GM06990 (cell line): ENCODE results near the gene NGEF.

Source experiments
- DNase-seq: peaks from one replicate; pipeline ENCODE4 v3.0.0-alpha.2; 2011; ENCODE audit not compliant: insufficient read length; ENCODE audit errors: extremely low read depth
- H3K27me3 ChIP-seq: replicated peaks from 2 replicates; pipeline ENCODE4 v1.6.0; 2011; ENCODE audit warnings: low read length; ENCODE audit not compliant: control insufficient read depth, insufficient read depth
- H3K36me3 ChIP-seq: 2 replicates; pipeline ENCODE4 v1.5.1; 2011; ENCODE audit warnings: low read length; ENCODE audit not compliant: control insufficient read depth, insufficient read depth
- H3K4me3 ChIP-seq: replicated peaks from 2 replicates; pipeline ENCODE4 v1.5.1; 2011; ENCODE audit warnings: low read depth, mild to moderate bottlenecking, control low read depth, low read length
- TF ChIP-seq, protein P1 (sequence below): IDR thresholded peaks from 2 replicates; pipeline ENCODE4 v1.5.1; 2011; ENCODE audit warnings: low read length, control low read depth, mild to moderate bottlenecking, inconsistent platforms; ENCODE audit not compliant: insufficient read depth, poor library complexity, severe bottlenecking

The NGEF gene

DNA sequence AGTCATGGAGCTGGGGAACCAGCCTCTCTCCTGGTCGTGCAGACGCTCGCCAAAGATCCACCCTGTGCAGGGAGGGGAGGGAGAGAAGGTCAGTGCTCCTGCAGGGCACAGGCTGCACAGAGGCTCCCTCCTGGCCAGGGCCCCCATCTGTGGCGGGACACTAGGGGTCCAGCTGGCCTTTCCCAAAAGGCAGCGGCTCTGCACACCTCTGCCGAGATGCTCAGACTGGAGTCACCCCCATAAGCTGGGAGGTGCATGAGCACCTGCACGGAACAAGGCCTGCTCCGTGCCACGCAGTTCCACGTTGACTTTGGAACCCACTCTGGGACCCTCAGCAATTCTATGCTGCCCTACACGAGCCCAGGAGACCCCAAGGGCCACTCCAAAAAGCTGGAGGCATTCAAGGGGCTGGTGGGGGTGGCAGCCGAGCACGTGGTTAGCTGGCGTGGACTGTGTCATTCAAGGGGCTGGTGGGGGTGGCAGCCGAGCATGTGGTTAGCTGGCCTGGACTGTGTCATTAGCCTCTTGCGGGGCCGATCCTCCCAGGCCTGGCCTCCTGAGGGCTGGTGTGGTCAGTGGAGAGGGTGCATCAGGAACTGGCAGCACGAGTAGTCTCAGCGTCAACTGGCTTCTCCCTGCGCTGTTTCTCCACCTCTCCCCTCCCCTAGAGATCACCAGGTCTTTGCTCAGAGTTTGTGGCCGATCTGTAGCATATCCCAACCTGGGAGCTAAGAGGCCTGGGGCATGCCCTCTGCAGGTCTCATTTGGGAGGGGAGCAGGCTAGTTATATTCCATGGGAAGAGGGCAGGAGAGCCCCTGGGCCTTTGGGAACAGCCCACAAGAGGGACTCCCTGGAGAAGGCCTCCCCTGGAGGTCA, 133.2 kb downstream of the NGEF start:
- H3K36me3 ChIP-seq = no peaks in the 10 kb centered on the region
- DNase-seq = no peak
- TF ChIP-seq, protein P1, sequence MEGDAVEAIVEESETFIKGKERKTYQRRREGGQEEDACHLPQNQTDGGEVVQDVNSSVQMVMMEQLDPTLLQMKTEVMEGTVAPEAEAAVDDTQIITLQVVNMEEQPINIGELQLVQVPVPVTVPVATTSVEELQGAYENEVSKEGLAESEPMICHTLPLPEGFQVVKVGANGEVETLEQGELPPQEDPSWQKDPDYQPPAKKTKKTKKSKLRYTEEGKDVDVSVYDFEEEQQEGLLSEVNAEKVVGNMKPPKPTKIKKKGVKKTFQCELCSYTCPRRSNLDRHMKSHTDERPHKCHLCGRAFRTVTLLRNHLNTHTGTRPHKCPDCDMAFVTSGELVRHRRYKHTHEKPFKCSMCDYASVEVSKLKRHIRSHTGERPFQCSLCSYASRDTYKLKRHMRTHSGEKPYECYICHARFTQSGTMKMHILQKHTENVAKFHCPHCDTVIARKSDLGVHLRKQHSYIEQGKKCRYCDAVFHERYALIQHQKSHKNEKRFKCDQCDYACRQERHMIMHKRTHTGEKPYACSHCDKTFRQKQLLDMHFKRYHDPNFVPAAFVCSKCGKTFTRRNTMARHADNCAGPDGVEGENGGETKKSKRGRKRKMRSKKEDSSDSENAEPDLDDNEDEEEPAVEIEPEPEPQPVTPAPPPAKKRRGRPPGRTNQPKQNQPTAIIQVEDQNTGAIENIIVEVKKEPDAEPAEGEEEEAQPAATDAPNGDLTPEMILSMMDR = no peak
- H3K4me3 ChIP-seq = no peak overlapping the region
- no peaks in the 10 kb centered on the region; the same call in 1 of the 2 replicates for H3K27me3 ChIP-seq

DNA sequence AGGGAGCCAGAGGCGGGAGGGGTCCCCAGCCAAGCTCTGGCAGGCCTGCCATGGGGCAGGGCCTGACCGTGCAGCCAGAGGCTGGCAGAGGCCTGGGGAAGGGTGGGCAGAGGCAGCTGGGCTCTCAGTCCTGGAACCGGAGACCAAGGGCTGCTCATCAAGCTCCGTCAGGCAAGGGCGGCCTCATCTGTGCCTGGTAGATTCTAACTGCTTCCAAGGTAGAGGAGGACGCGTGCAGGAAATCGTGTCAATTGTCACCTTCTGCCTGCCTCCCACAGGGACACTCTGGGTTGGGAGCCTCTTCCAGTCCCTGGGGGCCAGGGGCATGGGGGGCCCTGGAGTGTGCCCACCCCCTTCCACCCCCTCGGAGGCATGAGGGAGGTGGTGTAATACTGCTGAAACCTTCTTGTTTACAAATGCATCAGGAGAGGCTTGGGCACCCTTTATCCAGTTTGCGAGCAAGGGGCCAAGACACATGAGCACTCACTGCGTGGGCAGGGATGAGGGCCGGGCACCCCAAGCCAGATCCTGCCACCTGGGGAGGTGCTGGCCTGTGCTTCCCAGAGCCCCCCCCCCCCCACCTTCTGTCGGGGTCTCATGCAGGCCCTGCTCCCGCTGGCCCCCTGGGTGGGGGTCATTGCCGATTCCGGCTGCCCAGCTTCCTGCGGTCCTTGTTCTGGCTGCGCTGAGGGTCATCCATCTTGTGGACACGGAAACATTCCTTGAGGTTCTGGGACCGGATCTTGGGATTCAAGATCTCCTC, 134.0 kb downstream of the NGEF start:
- Histone ChIP-seq H3K36me3 (no peaks in the 10 kb centered on the region), H3K4me3 (no peak overlapping the region), H3K27me3 (no peaks in the 10 kb centered on the region; the same call in 1 of the 2 replicates)
- TF ChIP-seq, protein P1 = no peak
- no peak for DNase-seq

DNA sequence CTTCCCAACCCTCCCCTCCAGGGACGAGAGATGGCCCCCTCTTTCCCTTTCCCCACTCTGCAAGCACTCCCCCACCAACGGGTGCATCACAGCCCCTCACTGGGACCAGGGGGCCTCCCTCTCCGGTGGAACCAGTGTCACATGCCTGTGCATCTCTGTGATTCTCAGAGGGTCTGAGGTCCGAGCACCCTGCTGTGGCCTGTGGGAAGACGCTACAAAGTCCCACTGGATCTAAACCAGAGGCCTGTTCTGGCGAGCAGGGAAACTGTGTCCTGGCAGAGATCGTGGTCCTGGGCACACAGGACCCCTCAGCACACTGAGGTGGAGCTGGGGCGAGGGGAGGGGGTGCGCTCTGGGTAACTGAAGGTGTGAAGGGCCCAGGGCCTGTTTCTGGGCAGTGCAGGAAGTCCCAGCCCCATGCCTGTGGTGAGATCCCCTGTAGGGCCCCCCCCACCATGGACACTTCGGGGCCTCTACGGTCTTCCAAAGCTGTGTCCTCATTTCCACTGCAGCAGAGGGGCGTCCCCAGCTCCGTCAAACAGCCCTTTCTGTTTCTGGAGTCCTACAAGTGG, 135.0 kb downstream of the NGEF start:
- no peak overlapping the region for H3K4me3 ChIP-seq
- no peak for DNase-seq
- no peaks in the 10 kb centered on the region for H3K27me3 ChIP-seq
- TF ChIP-seq, protein P1 = no peak
- H3K36me3 ChIP-seq = no peaks in the 10 kb centered on the region

DNA sequence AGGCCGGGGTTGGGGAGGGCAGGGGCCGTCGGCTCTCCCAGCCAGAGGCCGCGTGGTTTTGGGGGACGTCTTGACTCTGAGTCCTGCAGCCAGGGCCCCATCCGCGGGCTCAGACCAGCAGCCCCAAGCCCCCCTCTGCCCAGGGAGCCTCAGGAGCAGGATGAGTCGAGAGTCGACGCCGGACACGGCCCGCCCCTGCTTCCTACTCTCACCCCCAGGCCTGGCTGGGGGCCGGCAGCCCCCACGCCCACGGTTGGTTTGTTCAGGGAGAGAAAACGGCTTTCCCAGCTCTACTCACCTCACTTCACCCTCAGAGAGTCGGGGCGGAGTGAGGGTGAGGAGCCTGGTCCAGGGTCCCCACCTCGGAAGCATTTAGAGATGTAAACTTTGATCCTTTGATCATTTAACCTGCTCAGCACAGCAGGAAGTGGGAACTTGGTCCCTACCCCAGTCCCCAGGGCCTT, 136.0 kb downstream of the NGEF start:
- H3K4me3 ChIP-seq = peak overlapping the region; percentile 63; the same call in 1 of the 2 replicates
- TF ChIP-seq, protein P1 = no peak
- no peaks in the 10 kb centered on the region for H3K27me3 ChIP-seq
- no peaks in the 10 kb centered on the region for H3K36me3 ChIP-seq
- no peak for DNase-seq

DNA sequence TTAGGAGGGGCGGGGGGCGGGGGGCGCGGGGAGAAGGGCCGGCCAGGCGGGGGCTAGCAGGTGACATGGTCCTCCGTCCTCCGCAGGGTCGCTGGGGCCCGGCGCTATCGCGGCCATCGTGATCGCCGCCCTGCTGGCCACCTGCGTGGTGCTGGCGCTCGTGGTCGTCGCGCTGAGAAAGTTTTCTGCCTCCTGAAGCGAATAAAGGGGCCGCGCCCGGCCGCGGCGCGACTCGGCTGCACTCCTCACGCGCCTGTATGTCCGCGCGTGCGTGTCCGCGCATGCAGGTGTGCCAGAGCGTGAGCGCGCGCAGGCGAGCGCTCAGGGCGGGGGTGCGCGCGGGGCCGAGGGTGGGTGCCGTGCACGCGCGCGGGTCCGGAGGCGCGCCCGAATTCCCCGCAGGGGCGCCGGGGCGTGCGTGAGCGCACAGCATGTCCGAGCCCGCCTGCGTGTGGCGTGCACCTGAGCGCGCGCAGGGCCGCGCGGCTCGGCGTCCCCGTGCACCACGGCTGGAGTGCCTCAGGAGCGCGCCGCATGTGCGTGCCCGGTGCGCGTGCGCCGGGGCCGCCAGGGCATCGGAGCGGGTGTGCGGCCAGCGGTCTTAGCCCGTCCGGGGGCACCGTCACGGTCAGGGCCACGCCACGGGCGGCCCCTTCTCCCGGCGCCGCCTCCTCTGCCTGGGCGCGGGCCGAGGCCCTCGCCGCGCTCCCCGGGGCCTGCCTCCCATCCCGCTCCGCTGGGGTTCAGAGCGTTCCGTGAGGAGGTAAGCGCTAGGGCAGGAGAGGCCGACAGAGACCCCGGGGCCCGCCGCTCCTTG, 136.7 kb downstream of the NGEF start:
- no peaks in the 10 kb centered on the region for H3K27me3 ChIP-seq
- H3K36me3 ChIP-seq = no peaks in the 10 kb centered on the region; the same call in 1 of the 2 replicates
- H3K4me3 ChIP-seq = peak overlapping the region; percentile 63
- peak; percentile 72 for DNase-seq
- TF ChIP-seq, protein P1 = peak; percentile 29
